Endothelial cell (in vitro differentiated cells): ENCODE results near the gene RPTOR. TPM values are rescaled to one million over a fixed set of nuclear protein-coding genes. Genes with fewer than 3 reads are reported as not detected.

Experiments
- DNase-seq: peaks from one replicate; pipeline ENCODE4 v3.0.0; 2021; ENCODE audit warnings: low spot score
- H3K27ac Mint-ChIP-seq: one replicate; pipeline ENCODE4 v1.8.0; 2021; ENCODE audit warnings: mixed read lengths, inconsistent platforms; ENCODE audit not compliant: unreplicated experiment
- H3K27me3 Mint-ChIP-seq: one replicate; pipeline ENCODE4 v1.8.0; 2021; ENCODE audit warnings: mild to moderate bottlenecking, moderate library complexity, mixed read lengths, inconsistent platforms; ENCODE audit not compliant: unreplicated experiment
- H3K36me3 Mint-ChIP-seq: one replicate; pipeline ENCODE4 v1.8.0; 2021; ENCODE audit warnings: mild to moderate bottlenecking, low read depth, mixed read lengths, inconsistent platforms; ENCODE audit not compliant: unreplicated experiment
- H3K4me1 Mint-ChIP-seq: one replicate; pipeline ENCODE4 v1.8.0; 2021; ENCODE audit warnings: mild to moderate bottlenecking, mixed read lengths, inconsistent platforms; ENCODE audit not compliant: unreplicated experiment
- H3K4me3 Mint-ChIP-seq: one replicate; pipeline ENCODE4 v1.8.0; 2021; ENCODE audit warnings: mild to moderate bottlenecking, mixed read lengths, inconsistent platforms; ENCODE audit not compliant: unreplicated experiment
- H3K9me3 Mint-ChIP-seq: one replicate; pipeline ENCODE4 v1.8.0; 2021; ENCODE audit warnings: mixed read lengths, inconsistent platforms; ENCODE audit not compliant: unreplicated experiment
- CTCF ChIP-seq: fragments of 200-600 bp; sonication (generic); IDR thresholded peaks from one replicate; pipeline ENCODE4 v1.5.0; 2021; ENCODE audit warnings: antibody characterized with exemption; ENCODE audit not compliant: unreplicated experiment
- total RNA-seq: library from RNA; stranded (reverse); fragmentation: NEBNext Ultra II Directional; extraction: Animal tissue kit (Norgen Biotek cat#: 25700); gene quantifications from one replicate; pipeline ENCODE4 v1.2.1, GENCODE V29; 2021; ENCODE audit not compliant: unreplicated experiment

The RPTOR gene
- total RNA-seq, 1 donor from 2014 or later: 36.7 TPM

DNA sequence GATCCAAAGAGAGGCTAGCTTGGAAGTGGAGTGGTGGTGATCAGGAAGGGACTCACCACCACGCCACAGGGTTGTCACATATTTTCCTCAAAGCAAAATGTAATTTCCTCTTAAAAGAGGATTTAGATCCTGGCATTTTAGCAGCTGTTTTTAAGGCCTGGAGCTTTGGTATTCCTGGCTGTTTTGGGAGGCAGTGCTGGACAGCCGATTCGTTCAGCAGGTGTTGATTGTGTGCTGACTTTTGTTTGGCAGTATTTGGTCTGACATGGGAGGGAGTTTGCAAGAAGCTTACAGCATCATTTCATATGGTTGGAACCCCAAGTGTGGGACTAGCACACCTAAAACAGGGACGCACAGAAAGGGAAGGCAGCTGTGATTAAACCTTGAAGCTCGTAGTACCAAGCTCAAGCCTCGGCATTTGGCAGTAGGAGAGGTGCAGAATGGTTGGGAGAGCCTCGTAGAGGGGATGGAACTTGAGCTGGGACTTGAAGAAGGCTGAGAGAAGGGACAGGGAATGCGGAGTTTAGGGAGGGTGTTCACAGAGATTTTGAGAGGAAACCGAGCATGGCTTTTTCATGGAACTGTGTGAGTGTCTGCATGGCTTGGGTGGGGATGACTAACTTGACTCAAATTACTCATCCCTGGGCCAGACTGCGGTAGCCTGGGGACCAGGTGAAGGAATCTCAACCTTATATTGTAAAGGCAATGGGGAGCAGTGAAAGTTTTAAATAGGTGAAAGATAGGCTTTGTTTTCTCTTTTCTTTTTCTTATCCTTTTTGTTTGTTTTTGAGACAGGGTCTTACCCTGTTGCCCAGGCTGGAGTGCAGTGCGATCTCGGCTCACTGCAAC is 52.3 kb downstream of the RPTOR start:
- Mint-ChIP-seq H3K9me3 (no peaks in the 10 kb centered on the region), H3K4me3 (no peak overlapping the region), H3K36me3 (peaks cover 3% of the 10 kb centered on the region), H3K27ac (no peak overlapping the region), H3K4me1 (peaks cover 17% of the 10 kb centered on the region), H3K27me3 (peaks cover 1% of the 10 kb centered on the region)
- TF ChIP-seq CTCF: no peak
- no peak for DNase-seq

- no peak overlapping the region for H3K27ac Mint-ChIP-seq
- peaks cover 10% of the 10 kb centered on the region for H3K36me3 Mint-ChIP-seq
- H3K4me1 Mint-ChIP-seq: peaks cover 22% of the 10 kb centered on the region
- H3K9me3 Mint-ChIP-seq: no peaks in the 10 kb centered on the region
- TF ChIP-seq CTCF: no peak
- H3K4me3 Mint-ChIP-seq: no peak overlapping the region
- no peak for DNase-seq
- peaks cover 1% of the 10 kb centered on the region for H3K27me3 Mint-ChIP-seq
These were observed 54.3 kb downstream of the RPTOR start for GRCh38 chr17:80598813-80599545.

GRCh38 chr17:80599546-80600305 is 55.1 kb downstream of the RPTOR start:
- DNase-seq: no peak
- H3K36me3 Mint-ChIP-seq: peaks cover 14% of the 10 kb centered on the region
- H3K4me1 Mint-ChIP-seq: peaks cover 22% of the 10 kb centered on the region
- H3K9me3 Mint-ChIP-seq: no peaks in the 10 kb centered on the region
- H3K27me3 Mint-ChIP-seq: peaks cover 1% of the 10 kb centered on the region
- no peak overlapping the region for H3K4me3 Mint-ChIP-seq
- no peak for TF ChIP-seq CTCF
- no peak overlapping the region for H3K27ac Mint-ChIP-seq

- no peak for DNase-seq
These were observed 56.5 kb downstream of the RPTOR start for GRCh38 chr17:80601146-80601545.

More at GRCh38 chr17:80601146-80601545, 56.5 kb downstream of the RPTOR start:
- Mint-ChIP-seq H3K4me1 (peaks cover 22% of the 10 kb centered on the region), H3K27ac (no peak overlapping the region), H3K9me3 (no peaks in the 10 kb centered on the region), H3K4me3 (no peak overlapping the region), H3K27me3 (peaks cover 1% of the 10 kb centered on the region), H3K36me3 (peaks cover 14% of the 10 kb centered on the region)
- no peak for TF ChIP-seq CTCF
